Lower leg skin (tissue), 3 donors: Measurements from ENCODE around the gene NRXN3.

Source experiments
- CTCF ChIP-seq, 3 donors: fragments of 450-650 bp; IDR thresholded peaks; one replicate each; pipeline ENCODE4 v1.5.1; 2016; ENCODE audit warnings: antibody characterized with exemption in 3 of 3, mild to moderate bottlenecking in 3 of 3, moderate library complexity in 2 of 3
- POLR2A ChIP-seq, 2 donors: fragments of 450-650 bp; IDR thresholded peaks; one replicate each; pipeline ENCODE4 v1.6.1; 2016 to 2017; ENCODE audit warnings: antibody characterized with exemption in 2 of 2, mild to moderate bottlenecking in 1 of 2, moderate library complexity in 1 of 2

DNA sequence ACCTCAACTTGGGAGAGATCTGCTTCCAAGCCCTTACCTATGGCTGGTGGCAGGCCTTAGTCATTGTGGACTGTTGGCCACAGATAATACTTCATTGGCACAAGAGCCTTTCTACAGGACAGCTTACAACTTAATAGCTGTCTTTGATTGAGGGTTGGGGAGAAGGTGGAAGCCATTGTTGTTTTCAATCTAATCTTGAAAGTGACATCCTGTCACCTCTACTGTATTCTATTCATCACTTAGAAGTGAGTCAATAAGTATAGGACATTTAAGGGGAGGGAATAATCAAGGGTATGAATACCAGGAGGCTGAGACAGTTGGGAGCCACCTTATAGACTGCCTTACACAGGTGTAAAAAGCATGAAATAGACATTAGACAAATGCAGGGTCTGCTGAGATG, 906.3 kb downstream of the NRXN3 start:
- no peak for TF ChIP-seq CTCF (IDR thresholded peaks at IDR 0.05)
- TF ChIP-seq POLR2A (IDR thresholded peaks at IDR 0.05): no peak
